ACHN (cell line): ENCODE measurements around the gene STMP1.

ENCODE experiments used
- DNase-seq: peaks from one replicate; pipeline ENCODE4 v3.0.0-alpha.2; 2015
- in situ Hi-C: cut with HindIII; loops from 2 replicates; pipeline ENCODE4 v1.10.0; 2017; ENCODE audit warnings: low sequenced_read_pairs, low pct_ligation_motif_present, low pct_unique_long_range_greater_than_20kb

STMP1 gene

GRCh38 chr7:135713836-135714470 lies 51.6 kb downstream of the STMP1 start:
- DNase-seq = no peak
- in situ Hi-C loops = no loop called here

- DNase-seq = peak; percentile 90
- in situ Hi-C loops = no loop called here
Measured at GRCh38 chr7:135714534-135715009, 52.3 kb downstream of the STMP1 start.

- in situ Hi-C loops = no loop called here
Measured at GRCh38 chr7:135715055-135715522, 52.8 kb downstream of the STMP1 start.

GRCh38 chr7:135715673-135716072 lies 53.4 kb downstream of the STMP1 start:
- no peak for DNase-seq

More at GRCh38 chr7:135715055-135715522, 52.8 kb downstream of the STMP1 start:
- DNase-seq = no peak

GRCh38 chr7:135716677-135717238 lies 54.4 kb downstream of the STMP1 start:
- DNase-seq = peak; percentile 85

More at GRCh38 chr7:135715673-135716072, 53.4 kb downstream of the STMP1 start:
- in situ Hi-C loops = no loop called here

GRCh38 chr7:135717693-135718092 lies 55.4 kb downstream of the STMP1 start:
- in situ Hi-C loops = no loop called here
- no peak for DNase-seq

More at GRCh38 chr7:135716677-135717238, 54.4 kb downstream of the STMP1 start:
- in situ Hi-C loops = no loop called here

GRCh38 chr7:135718219-135718618 lies 55.9 kb downstream of the STMP1 start:
- no peak for DNase-seq
- in situ Hi-C loops = no loop called here

- in situ Hi-C loops = no loop called here
- no peak for DNase-seq
Measured at GRCh38 chr7:135718794-135719437, 56.6 kb downstream of the STMP1 start.

- DNase-seq = no peak
- in situ Hi-C loops = no loop called here
Measured at GRCh38 chr7:135719688-135720087, 57.4 kb downstream of the STMP1 start.

- in situ Hi-C loops = no loop called here
- DNase-seq = no peak
Measured at GRCh38 chr7:135721198-135721820, 59.0 kb downstream of the STMP1 start.

- in situ Hi-C loops = no loop called here
- DNase-seq = no peak
Measured at GRCh38 chr7:135723411-135723810, 61.1 kb downstream of the STMP1 start.
